Subcutaneous abdominal adipose tissue (tissue), 5 donors: ENCODE measurements around the gene TFAP2B.

Experiments used
- H3K27ac ChIP-seq: one replicate; pipeline ENCODE4 v1.7.0; 2013; ENCODE audit warnings: low read depth, mild to moderate bottlenecking, inconsistent platforms, low read length, moderate library complexity
- H3K27me3 ChIP-seq, 5 donors: one replicate each; pipeline ENCODE4 v1.7.0; 2013; ENCODE audit warnings: low read length in 5 of 5, inconsistent platforms in 1 of 5; ENCODE audit not compliant: control insufficient read depth in 5 of 5, insufficient read depth in 4 of 5
- H3K36me3 ChIP-seq, 5 donors: one replicate each; pipeline ENCODE4 v1.7.0; 2013; ENCODE audit warnings: low read length in 5 of 5; ENCODE audit not compliant: control insufficient read depth in 5 of 5, insufficient read depth in 5 of 5
- H3K4me1 ChIP-seq, 5 donors: one replicate each; pipeline ENCODE4 v1.7.0; 2013; ENCODE audit warnings: low read length in 5 of 5, mild to moderate bottlenecking in 3 of 5, moderate library complexity in 1 of 5; ENCODE audit not compliant: control insufficient read depth in 5 of 5, insufficient read depth in 5 of 5
- H3K4me3 ChIP-seq, 5 donors: one replicate each; pipeline ENCODE4 v1.7.0; 2013; ENCODE audit warnings: low read length in 5 of 5, low read depth in 1 of 5
- H3K9ac ChIP-seq, 5 donors: one replicate each; pipeline ENCODE4 v1.7.0; 2013; ENCODE audit warnings: low read length in 5 of 5, mild to moderate bottlenecking in 4 of 5, moderate library complexity in 3 of 5
- H3K9me3 ChIP-seq, 5 donors: one replicate each; pipeline ENCODE4 v1.7.0; 2013; ENCODE audit warnings: low read length in 5 of 5; ENCODE audit not compliant: control insufficient read depth in 5 of 5
- donor health status: healthy.
- donor health status: healthy.
- donor health status: healthy.
- donor health status: healthy.
- donor health status: healthy.

TFAP2B gene

GRCh38 chr6:50834929-50835410 is 16.3 kb downstream of the TFAP2B start:
- Histone ChIP-seq H3K4me1 (peaks cover 0 to 7% (median 0%) of the 10 kb centered on the region in 5 donors), H3K27ac (no peak overlapping the region), H3K36me3 (no peaks in the 10 kb centered on the region), H3K9ac (no peak overlapping the region), H3K27me3 (peaks cover 28 to 65% (median 43%) of the 10 kb centered on the region in 5 donors), H3K4me3 (no peak overlapping the region), H3K9me3 (no peaks in the 10 kb centered on the region)

GRCh38 chr6:50836231-50836630 is 17.6 kb downstream of the TFAP2B start:
- Histone ChIP-seq H3K9me3 (no peaks in the 10 kb centered on the region), H3K4me1 (peaks cover 0 to 7% (median 0%) of the 10 kb centered on the region in 5 donors), H3K27me3 (peaks cover 26 to 72% (median 47%) of the 10 kb centered on the region in 5 donors), H3K4me3 (no peak overlapping the region), H3K9ac (no peak overlapping the region), H3K36me3 (no peaks in the 10 kb centered on the region), H3K27ac (no peak overlapping the region)

GRCh38 chr6:50837589-50838445 is 19.1 kb downstream of the TFAP2B start:
- no peaks in the 10 kb centered on the region for H3K36me3 ChIP-seq
- H3K4me3 ChIP-seq, result no peak overlapping the region
- H3K4me1 ChIP-seq, result peaks cover 0 to 9% (median 0%) of the 10 kb centered on the region in 5 donors
- H3K9me3 ChIP-seq, result no peaks in the 10 kb centered on the region
- H3K9ac ChIP-seq, result no peak overlapping the region
- H3K27me3 ChIP-seq, result peaks cover 41 to 81% (median 62%) of the 10 kb centered on the region in 5 donors
- no peak overlapping the region for H3K27ac ChIP-seq

- Histone ChIP-seq H3K9me3 (no peaks in the 10 kb centered on the region), H3K4me1 (peaks cover 0 to 10% (median 3%) of the 10 kb centered on the region in 5 donors), H3K4me3 (no peak overlapping the region), H3K27ac (no peak overlapping the region), H3K36me3 (no peaks in the 10 kb centered on the region), H3K9ac (no peak overlapping the region), H3K27me3 (peaks cover 46 to 94% (median 71%) of the 10 kb centered on the region in 5 donors)
Measured at GRCh38 chr6:50840112-50840810, 21.6 kb downstream of the TFAP2B start.

- H3K27ac ChIP-seq, result no peak overlapping the region
- peaks cover 48 to 94% (median 71%) of the 10 kb centered on the region in 5 donors for H3K27me3 ChIP-seq
- no peak overlapping the region for H3K9ac ChIP-seq
- no peak overlapping the region for H3K4me3 ChIP-seq
- H3K4me1 ChIP-seq, result peaks cover 0 to 15% (median 4%) of the 10 kb centered on the region in 5 donors
- H3K36me3 ChIP-seq, result no peaks in the 10 kb centered on the region
- no peaks in the 10 kb centered on the region for H3K9me3 ChIP-seq
Measured at GRCh38 chr6:50840811-50841192, 22.1 kb downstream of the TFAP2B start.

- Histone ChIP-seq H3K9ac (no peak overlapping the region), H3K4me1 (peaks cover 0 to 11% (median 4%) of the 10 kb centered on the region in 5 donors), H3K4me3 (no peak overlapping the region), H3K27me3 (peaks cover 45 to 92% (median 75%) of the 10 kb centered on the region in 5 donors), H3K27ac (no peak overlapping the region), H3K9me3 (no peaks in the 10 kb centered on the region), H3K36me3 (no peaks in the 10 kb centered on the region)
Measured at GRCh38 chr6:50842446-50842845, 23.8 kb downstream of the TFAP2B start.

- H3K9me3 ChIP-seq, result no peaks in the 10 kb centered on the region
- no peak overlapping the region for H3K9ac ChIP-seq
- no peak overlapping the region for H3K4me3 ChIP-seq
- peaks cover 46 to 93% (median 76%) of the 10 kb centered on the region in 5 donors for H3K27me3 ChIP-seq
- peaks cover 0 to 11% (median 4%) of the 10 kb centered on the region in 5 donors for H3K4me1 ChIP-seq
- no peak overlapping the region for H3K27ac ChIP-seq
- no peaks in the 10 kb centered on the region for H3K36me3 ChIP-seq
Measured at GRCh38 chr6:50842861-50843384, 24.3 kb downstream of the TFAP2B start.

GRCh38 chr6:50843842-50844241 is 25.2 kb downstream of the TFAP2B start:
- no peaks in the 10 kb centered on the region for H3K9me3 ChIP-seq
- H3K4me3 ChIP-seq, result no peak overlapping the region
- H3K27me3 ChIP-seq, result peaks cover 47 to 91% (median 75%) of the 10 kb centered on the region in 5 donors
- H3K27ac ChIP-seq, result no peak overlapping the region
- no peaks in the 10 kb centered on the region for H3K36me3 ChIP-seq
- H3K9ac ChIP-seq, result no peak overlapping the region
- H3K4me1 ChIP-seq, result peaks cover 0 to 11% (median 4%) of the 10 kb centered on the region in 5 donors

GRCh38 chr6:50845499-50846143 is 26.9 kb downstream of the TFAP2B start:
- Histone ChIP-seq H3K27me3 (peaks cover 57 to 90% (median 78%) of the 10 kb centered on the region in 5 donors), H3K9me3 (no peaks in the 10 kb centered on the region), H3K36me3 (no peaks in the 10 kb centered on the region), H3K27ac (no peak overlapping the region), H3K9ac (no peak overlapping the region), H3K4me1 (peaks cover 0 to 25% (median 12%) of the 10 kb centered on the region in 5 donors), H3K4me3 (no peak overlapping the region)
